Tibial artery (tissue), 4 donors: Measurements from ENCODE around the gene PHLDB1.

Source experiments
- DNase-seq, 2 donors: peaks; one replicate each; pipeline ENCODE4 v3.0.0-alpha.2; 2019
- H3K27ac ChIP-seq, 2 donors: fragments of 200-600 bp; sonication (generic) in 1 of 2; 1 replicate in 1 of 2; 2 replicates in 1 of 2; pipeline ENCODE4 v1.5.1; 2018 to 2019; ENCODE audit warnings: mild to moderate bottlenecking in 1 of 2
- H3K27me3 ChIP-seq, 2 donors: fragments of 200-600 bp; sonication (generic) in 1 of 2; one replicate each; pipeline versions ENCODE4 v1.5.1 to v1.6.0; 2016 to 2019
- H3K36me3 ChIP-seq, 3 donors: fragments of 200-600 bp; sonication (generic) in 2 of 3; one replicate each; pipeline ENCODE4 v1.5.1; 2016 to 2019; ENCODE audit warnings: mild to moderate bottlenecking in 2 of 3
- H3K4me1 ChIP-seq, 4 donors: fragments of 200-600 bp; sonication (generic) in 2 of 4; 1 replicate in 3 of 4; 2 replicates in 1 of 4; pipeline ENCODE4 v1.5.1; 2016 to 2019
- H3K4me3 ChIP-seq, 2 donors: fragments of 200-600 bp; sonication (generic) in 1 of 2; 1 replicate in 1 of 2; 2 replicates in 1 of 2; pipeline ENCODE4 v1.5.1; 2018 to 2019; ENCODE audit warnings: mild to moderate bottlenecking in 2 of 2
- H3K9me3 ChIP-seq, 3 donors: fragments of 200-600 bp; sonication (generic) in 1 of 3; one replicate each; pipeline ENCODE4 v1.5.1; 2016 to 2019
- CTCF ChIP-seq, 2 experiments: fragments of 200-600 bp in 1 of 2; fragments of 450-650 bp in 1 of 2; IDR thresholded peaks; one replicate each; pipeline ENCODE4 v1.5.1; 2017 to 2019; ENCODE audit warnings: antibody characterized with exemption in 2 of 2, mild to moderate bottlenecking in 1 of 2, moderate library complexity in 1 of 2
- intact Hi-C: fragments of 100-400 bp; cut with DNase I; formaldehyde crosslinking; loops from one replicate; pipeline ENCODE4 v1.15.0; 2023; ENCODE audit warnings: low total_unique reads

The PHLDB1 gene

DNA sequence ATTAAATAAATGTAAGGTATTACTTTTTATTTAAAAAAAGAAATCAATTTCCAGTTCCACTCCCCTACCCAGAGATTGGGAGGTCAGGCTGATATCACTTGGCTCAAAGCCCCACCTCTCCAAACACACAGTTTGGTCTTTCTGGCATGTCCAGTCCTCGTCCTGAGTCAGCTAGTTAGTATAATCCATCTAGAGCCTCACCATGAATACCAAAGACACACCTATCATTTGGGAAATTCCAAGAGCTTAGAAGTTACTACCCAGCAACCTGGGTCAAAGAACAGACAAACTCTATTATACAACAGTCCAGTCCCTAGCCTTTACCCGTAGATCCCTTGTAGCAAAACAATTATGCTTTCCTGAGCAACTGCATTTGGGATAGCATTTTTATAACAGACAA is 62.6 kb downstream of the PHLDB1 start:
- TF ChIP-seq CTCF (IDR thresholded peaks at IDR 0.05) = no peak
- no peaks in the 10 kb centered on the region for H3K36me3 ChIP-seq

GRCh38 chr11:118671254-118671653 is 63.8 kb downstream of the PHLDB1 start:
- intact Hi-C loops = loop anchor here (5.0 kb wide), 1 partner anchor 376 kb away; no protein-coding TSS in a partner anchor
- no peak overlapping the region for H3K4me3 ChIP-seq

More for the DNA sequence above, 62.6 kb downstream of the PHLDB1 start:
- Histone ChIP-seq H3K4me3 (no peak overlapping the region), H3K27me3 (no peaks in the 10 kb centered on the region), H3K27ac (no peak overlapping the region), H3K4me1 (no peaks in the 10 kb centered on the region), H3K9me3 (peaks cover 0 to 5% (median 0%) of the 10 kb centered on the region in 3 donors)
- intact Hi-C loops = loop anchor here (5.0 kb wide), 1 partner anchor 377 kb away; no protein-coding TSS in a partner anchor
- peak in 1 of 2 donors; percentile 3 for DNase-seq

DNA sequence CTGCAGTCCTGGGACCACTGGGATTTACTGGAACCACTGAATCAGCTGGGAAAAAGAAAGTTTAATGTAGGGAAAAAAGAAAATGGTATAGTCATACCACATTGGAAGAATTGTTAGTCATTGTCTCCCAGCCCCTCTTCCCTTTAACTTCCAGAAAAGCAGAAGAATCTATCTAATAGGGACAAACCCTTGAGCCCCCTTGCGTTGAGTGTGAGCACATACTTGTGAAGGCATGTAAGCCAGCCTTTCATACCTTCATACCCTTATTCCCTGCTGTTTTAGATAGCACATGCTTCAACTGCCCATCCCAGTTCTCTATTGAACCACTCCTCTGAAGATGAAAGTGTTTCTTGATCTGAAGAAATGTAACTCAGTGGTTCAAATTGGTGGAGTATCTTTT is 65.4 kb downstream of the PHLDB1 start:
- intact Hi-C loops = loop anchor here (5.0 kb wide), 1 partner anchor 374 kb away; no protein-coding TSS in a partner anchor
- peak in 1 of 2 donors; percentile 1 for DNase-seq
- no peaks in the 10 kb centered on the region for H3K27me3 ChIP-seq
- H3K36me3 ChIP-seq = no peaks in the 10 kb centered on the region
- peaks cover 0 to 5% (median 0%) of the 10 kb centered on the region in 3 donors for H3K9me3 ChIP-seq
- H3K27ac ChIP-seq = no peak overlapping the region
- TF ChIP-seq CTCF (IDR thresholded peaks at IDR 0.05) = no peak
- no peak overlapping the region for H3K4me3 ChIP-seq
- no peaks in the 10 kb centered on the region for H3K4me1 ChIP-seq

More at GRCh38 chr11:118671254-118671653, 63.8 kb downstream of the PHLDB1 start:
- no peaks in the 10 kb centered on the region for H3K36me3 ChIP-seq
- H3K27me3 ChIP-seq = no peaks in the 10 kb centered on the region
- no peak for TF ChIP-seq CTCF (IDR thresholded peaks at IDR 0.05)
- peaks cover 0 to 5% (median 0%) of the 10 kb centered on the region in 3 donors for H3K9me3 ChIP-seq
- no peak for DNase-seq
- H3K4me1 ChIP-seq = no peaks in the 10 kb centered on the region
- no peak overlapping the region for H3K27ac ChIP-seq

- Histone ChIP-seq H3K36me3 (no peaks in the 10 kb centered on the region), H3K4me3 (no peak overlapping the region), H3K27me3 (no peaks in the 10 kb centered on the region), H3K9me3 (peaks cover 0 to 5% (median 0%) of the 10 kb centered on the region in 3 donors), H3K4me1 (no peaks in the 10 kb centered on the region), H3K27ac (no peak overlapping the region)
- intact Hi-C loops = loop anchor here (5.0 kb wide), 1 partner anchor 374 kb away; no protein-coding TSS in a partner anchor
- peak in 1 of 2 donors; percentile 13 for DNase-seq
- TF ChIP-seq CTCF (IDR thresholded peaks at IDR 0.05) = no peak
Observed at GRCh38 chr11:118673361-118674081, 66.1 kb downstream of the PHLDB1 start.

GRCh38 chr11:118674082-118674435 is 66.6 kb downstream of the PHLDB1 start:
- Histone ChIP-seq H3K9me3 (peaks cover 0 to 5% (median 0%) of the 10 kb centered on the region in 3 donors), H3K36me3 (no peaks in the 10 kb centered on the region), H3K27me3 (no peaks in the 10 kb centered on the region), H3K4me1 (peaks cover 0 to 4% (median 0%) of the 10 kb centered on the region in 4 donors), H3K27ac (no peak overlapping the region), H3K4me3 (no peak overlapping the region)
- no peak for TF ChIP-seq CTCF (IDR thresholded peaks at IDR 0.05)
- intact Hi-C loops = loop anchor here (5.0 kb wide), 1 partner anchor 373 kb away; no protein-coding TSS in a partner anchor
- DNase-seq = no peak
